Cerebellar cortex (tissue), 1 donor: ENCODE data around the gene NOTCH4.
"Not testable (repeated sequence)": the region's sequence is repeated elsewhere in the genome, so short reads cannot be mapped to it uniquely, and the experiment has no call there.

ENCODE experiments used
- DNase-seq: peaks from one replicate; pipeline ENCODE4 v3.0.0-alpha.2; 2015; ENCODE audit warnings: low spot score

The NOTCH4 gene

GRCh38 chr6:32223258-32224235 lies at the start of gene NOTCH4:
NOTCH4 (minus strand) TSS chr6:32224067; CDS start chr6:32223928, 139 bp downstream.
- no peak for DNase-seq

- DNase-seq = no peak
Observed at GRCh38 chr6:32271429-32271828, 47.6 kb upstream of the NOTCH4 start.

GRCh38 chr6:32268459-32268858 lies 44.6 kb upstream of the NOTCH4 start:
- not testable (repeated sequence) for DNase-seq

- no peak for DNase-seq
Observed at GRCh38 chr6:32267035-32267434, 43.2 kb upstream of the NOTCH4 start.

GRCh38 chr6:32257262-32257661 lies 33.4 kb upstream of the NOTCH4 start:
- DNase-seq = not testable (repeated sequence)

GRCh38 chr6:32255199-32256153 lies 31.6 kb upstream of the NOTCH4 start:
- peak; percentile 49 for DNase-seq

GRCh38 chr6:32254761-32255198 lies 30.9 kb upstream of the NOTCH4 start:
- DNase-seq = peak; percentile 7

GRCh38 chr6:32252331-32253009 lies 28.6 kb upstream of the NOTCH4 start:
- no peak for DNase-seq

GRCh38 chr6:32249262-32249661 lies 25.4 kb upstream of the NOTCH4 start:
- DNase-seq = no peak

GRCh38 chr6:32247401-32247800 lies 23.5 kb upstream of the NOTCH4 start:
- DNase-seq = no peak

GRCh38 chr6:32244946-32245398 lies 21.1 kb upstream of the NOTCH4 start:
- DNase-seq = peak; percentile 88

- DNase-seq = no peak
Observed at GRCh38 chr6:32244270-32244669, 20.4 kb upstream of the NOTCH4 start.

GRCh38 chr6:32242318-32242813 lies 18.5 kb upstream of the NOTCH4 start:
- not testable (repeated sequence) for DNase-seq

- DNase-seq = no peak
Observed at GRCh38 chr6:32240686-32241085, 16.8 kb upstream of the NOTCH4 start.

GRCh38 chr6:32239462-32239861 lies 15.6 kb upstream of the NOTCH4 start:
- DNase-seq = no peak

- DNase-seq = peak; percentile 21
Observed at GRCh38 chr6:32234934-32235333, 11.1 kb upstream of the NOTCH4 start.

GRCh38 chr6:32226434-32226833 lies 2.6 kb upstream of the NOTCH4 start:
- DNase-seq = no peak

- no peak for DNase-seq
Observed at GRCh38 chr6:32224696-32225095, 829 bp upstream of the NOTCH4 start.

- no peak for DNase-seq
Observed at GRCh38 chr6:32222333-32223230, 1.3 kb downstream of the NOTCH4 start.

- DNase-seq = no peak
Observed at GRCh38 chr6:32220021-32220420, 3.8 kb downstream of the NOTCH4 start.
